ENCODE measurements around the gene CEACAM18.
"Not testable (repeated sequence)": the region's sequence is repeated elsewhere in the genome, so short reads cannot be mapped to it uniquely, and the experiment has no call there.

Gene CEACAM18

GRCh38 chr19:51462276-51462675, 16.1 kb upstream of the CEACAM18 start:
- TF ChIP-seq CTCF (IDR thresholded peaks at IDR 0.05; ENCODE audit: low read depth, low read length, missing control alignments): no peak

GRCh38 chr19:51462681-51463080, 15.7 kb upstream of the CEACAM18 start:
- TF ChIP-seq CTCF (IDR thresholded peaks at IDR 0.05; ENCODE audit: low read depth, low read length, missing control alignments): no peak
- DNase-seq (ENCODE audit: extremely low read depth, low read depth): no peak
- H3K4me3 ChIP-seq (replicated peaks; ENCODE audit: low read depth, low read length): no peak overlapping the region

More at GRCh38 chr19:51462276-51462675, 16.1 kb upstream of the CEACAM18 start:
- H3K4me3 ChIP-seq (replicated peaks; ENCODE audit: low read depth, low read length): no peak overlapping the region
- no peak for DNase-seq (ENCODE audit: extremely low read depth, low read depth)

DNA sequence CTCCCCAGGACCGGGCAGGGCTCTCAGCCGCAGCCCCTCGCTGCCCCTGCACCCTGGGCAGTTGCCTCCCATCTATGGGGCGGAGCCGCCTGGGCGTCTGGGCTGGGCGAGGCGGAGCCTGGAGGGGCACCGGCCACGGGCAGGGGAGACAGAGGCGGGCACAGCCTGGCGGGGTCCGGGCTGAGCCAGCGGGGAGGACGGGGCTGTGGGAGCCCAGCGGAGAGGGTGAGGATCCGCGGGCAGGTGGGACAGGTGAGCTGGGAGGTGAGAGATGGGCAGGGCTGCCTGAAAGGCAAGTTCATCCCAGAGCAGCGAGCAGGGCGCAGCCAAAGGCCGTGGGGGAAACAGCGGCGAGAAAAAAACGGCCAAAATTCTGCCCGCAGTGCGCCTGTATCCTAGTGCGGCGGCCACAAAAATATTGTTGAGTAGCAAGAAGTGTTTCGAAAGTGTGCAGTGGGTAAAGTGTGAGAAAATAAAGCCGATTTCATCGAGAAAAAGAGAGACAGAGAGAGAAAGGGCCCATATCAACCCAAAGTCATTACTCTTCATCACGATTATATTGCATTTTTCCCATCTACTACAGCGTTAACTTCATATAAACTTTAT, 14.3 kb upstream of the CEACAM18 start:
- DNase-seq (ENCODE audit: extremely low read depth, low read depth); H3K4me3 ChIP-seq (replicated peaks; ENCODE audit: low read depth, low read length): not testable (repeated sequence)

DNA sequence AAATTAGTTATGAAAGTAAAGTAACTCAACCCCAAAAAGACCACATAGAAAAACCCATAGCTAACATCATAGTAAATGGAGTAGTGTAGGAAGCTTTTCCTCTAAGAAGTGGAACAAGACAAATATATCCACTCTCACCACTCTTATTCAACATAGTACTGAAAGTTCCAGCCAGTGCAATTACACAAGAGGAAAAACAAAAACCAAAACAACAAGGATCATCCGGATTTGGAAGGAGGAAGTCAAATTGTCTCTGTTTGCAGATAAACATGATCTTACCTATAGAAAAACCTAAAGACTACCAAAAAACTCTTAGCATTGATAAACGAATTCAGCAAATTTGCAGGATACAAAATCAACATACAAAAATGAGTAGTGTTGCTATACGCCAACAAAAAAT, 11.6 kb upstream of the CEACAM18 start:
- H3K4me3 ChIP-seq (replicated peaks; ENCODE audit: low read depth, low read length): no peak overlapping the region
- no peak for DNase-seq (ENCODE audit: extremely low read depth, low read depth)
- TF ChIP-seq CTCF (IDR thresholded peaks at IDR 0.05; ENCODE audit: low read depth, low read length, missing control alignments): no peak

- TF ChIP-seq CTCF (IDR thresholded peaks at IDR 0.05; ENCODE audit: low read depth, low read length, missing control alignments): no peak
- no peak overlapping the region for H3K4me3 ChIP-seq (replicated peaks; ENCODE audit: low read depth, low read length)
- no peak for DNase-seq (ENCODE audit: extremely low read depth, low read depth)
Observed at GRCh38 chr19:51467864-51468544, 10.3 kb upstream of the CEACAM18 start.

DNA sequence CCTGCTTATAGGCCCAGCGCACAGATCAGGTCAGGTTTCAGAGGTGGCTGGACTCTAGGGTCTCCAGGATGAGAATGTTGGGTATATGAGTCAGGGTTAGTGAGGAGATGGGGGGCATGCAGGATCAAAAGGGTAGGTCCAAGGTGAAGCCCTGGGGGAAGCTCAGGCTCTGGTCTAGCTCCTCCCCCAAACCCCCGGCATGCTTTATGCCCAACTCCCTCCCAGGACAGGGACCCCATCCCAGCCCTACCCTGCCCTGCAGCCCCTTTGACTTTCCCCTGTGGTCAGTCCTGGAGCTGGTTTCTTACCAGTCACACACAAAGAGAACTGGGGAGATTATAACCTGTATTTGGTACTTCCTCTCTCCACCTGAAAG, 9.8 kb upstream of the CEACAM18 start:
- no peak for DNase-seq (ENCODE audit: extremely low read depth, low read depth)
- no peak for TF ChIP-seq CTCF (IDR thresholded peaks at IDR 0.05; ENCODE audit: low read depth, low read length, missing control alignments)
- H3K4me3 ChIP-seq (replicated peaks; ENCODE audit: low read depth, low read length): no peak overlapping the region

DNA sequence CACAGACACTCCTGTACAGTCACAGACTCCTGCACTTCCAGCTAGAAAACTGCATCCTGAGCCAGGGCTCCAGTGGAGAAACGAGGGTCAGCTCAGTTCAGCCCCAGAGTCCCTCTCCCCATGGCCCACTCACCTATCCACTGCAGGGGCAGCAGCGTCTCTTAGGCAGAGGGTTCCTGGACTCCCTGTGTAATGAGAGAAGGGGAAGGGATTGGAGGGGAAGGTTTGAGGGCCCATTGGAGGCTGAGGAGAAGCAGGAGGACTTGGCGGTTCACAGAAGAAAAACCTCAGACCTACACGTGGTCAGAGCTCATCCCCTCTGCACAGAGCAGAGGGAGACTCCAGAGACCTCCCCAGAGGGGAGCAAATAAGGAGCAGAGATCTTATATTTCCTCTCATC, 9.2 kb upstream of the CEACAM18 start:
- no peak for TF ChIP-seq CTCF (IDR thresholded peaks at IDR 0.05; ENCODE audit: low read depth, low read length, missing control alignments)
- no peak overlapping the region for H3K4me3 ChIP-seq (replicated peaks; ENCODE audit: low read depth, low read length)
- no peak for DNase-seq (ENCODE audit: extremely low read depth, low read depth)
